Measurements from ENCODE around the gene MIOX.

The MIOX gene

GRCh38 chr22:50474710-50475651 is 11.7 kb upstream of the MIOX start, which contains the start of gene SBF1:
TSS of gene SBF1 (minus strand) at chr22:50475035. CDS start at chr22:50474840, 195 bp downstream.
- DNase-seq: peak; percentile 92

DNA sequence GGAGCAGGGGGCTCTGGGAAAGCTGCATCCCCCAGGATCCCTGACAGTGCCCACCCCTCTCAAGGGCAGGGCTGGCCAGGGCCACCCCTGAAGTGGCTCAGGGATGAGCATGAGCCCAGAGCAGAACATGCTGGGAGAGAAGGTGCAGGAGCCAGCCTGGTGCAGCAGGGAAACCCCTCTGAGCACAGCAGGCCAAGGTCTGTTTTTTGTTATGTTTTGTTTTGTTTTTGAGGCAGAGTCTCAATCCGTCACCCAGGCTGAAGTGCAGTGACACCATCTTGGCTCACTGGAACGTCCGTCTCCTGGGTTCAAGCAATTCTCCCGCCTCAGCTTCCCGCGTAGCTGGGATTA is 11.0 kb upstream of the MIOX start:
- no peak for DNase-seq

DNA sequence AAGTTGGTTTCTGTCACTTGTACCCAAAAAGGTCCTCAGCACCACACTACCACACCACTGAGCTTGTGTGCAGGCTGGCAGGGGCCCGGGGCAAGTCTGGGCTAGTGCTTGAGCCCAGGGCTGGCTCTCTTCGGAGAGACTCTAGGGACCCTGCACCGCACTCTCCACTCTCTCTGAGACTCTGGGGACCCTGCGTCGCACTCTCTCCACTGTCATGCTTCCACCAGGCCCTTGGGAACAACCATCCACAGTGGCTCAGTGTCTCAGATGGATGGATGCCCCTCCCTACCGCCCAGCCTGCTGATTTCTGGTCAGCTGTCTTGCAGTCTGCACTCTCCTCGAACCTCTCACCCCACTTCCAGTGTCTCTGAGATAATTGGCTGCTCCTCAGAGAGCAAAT is 9.8 kb upstream of the MIOX start:
- no peak for DNase-seq

- DNase-seq: no peak
Observed at GRCh38 chr22:50477923-50478322, 8.7 kb upstream of the MIOX start.

- no peak for DNase-seq
Observed at GRCh38 chr22:50479721-50480120, 6.9 kb upstream of the MIOX start.

- DNase-seq: no peak
Observed at GRCh38 chr22:50481045-50481439, 5.6 kb upstream of the MIOX start.

GRCh38 chr22:50481440-50482106 is 5.1 kb upstream of the MIOX start, which contains the start of gene ADM2:
TSS of gene ADM2 (plus strand) at chr22:50481543. CDS start at chr22:50481848, 305 bp downstream.
- peak; percentile 72 for DNase-seq

DNA sequence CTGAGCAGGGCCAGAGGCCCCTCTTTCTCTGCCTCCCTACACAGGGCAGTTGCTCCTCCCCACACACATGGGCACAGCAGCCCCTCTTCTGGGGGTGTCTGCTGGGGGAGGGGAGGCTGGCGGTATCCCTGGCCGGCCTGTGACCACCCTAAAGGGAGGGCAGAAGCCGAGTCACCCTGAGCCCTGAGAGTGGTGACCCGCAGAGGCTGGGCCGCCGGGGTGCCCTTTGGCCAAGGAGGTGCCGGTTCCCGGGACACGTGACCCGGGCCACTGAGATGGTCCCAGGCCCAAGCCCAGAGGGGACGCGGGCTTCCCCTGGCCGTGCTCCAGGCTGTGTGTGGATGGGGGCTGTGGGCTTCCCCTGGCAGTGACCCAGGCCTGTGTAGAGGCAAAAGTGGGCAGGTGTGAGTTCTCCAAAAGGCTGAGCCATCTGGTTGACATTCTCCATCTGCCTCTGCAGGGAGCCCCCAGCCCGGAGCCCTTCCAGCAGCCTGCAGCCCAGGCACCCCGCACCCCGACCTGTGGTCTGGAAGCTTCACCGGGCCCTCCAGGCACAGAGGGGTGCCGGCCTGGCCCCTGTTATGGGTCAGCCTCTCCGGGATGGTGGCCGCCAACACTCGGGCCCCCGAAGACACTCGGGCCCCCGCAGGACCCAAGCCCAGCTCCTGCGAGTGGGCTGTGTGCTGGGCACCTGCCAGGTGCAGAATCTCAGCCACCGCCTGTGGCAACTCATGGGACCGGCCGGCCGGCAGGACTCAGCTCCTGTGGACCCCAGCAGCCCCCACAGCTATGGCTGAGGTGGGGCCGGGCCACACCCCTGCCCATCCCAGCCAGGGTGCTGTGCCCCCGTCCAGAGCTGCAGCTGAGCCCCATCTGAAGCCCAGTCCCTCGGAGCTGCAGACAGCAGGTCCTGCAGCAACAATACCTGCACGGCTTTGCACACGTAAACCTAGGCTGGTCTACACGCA is 4.3 kb upstream of the MIOX start:
- no peak for DNase-seq

DNA sequence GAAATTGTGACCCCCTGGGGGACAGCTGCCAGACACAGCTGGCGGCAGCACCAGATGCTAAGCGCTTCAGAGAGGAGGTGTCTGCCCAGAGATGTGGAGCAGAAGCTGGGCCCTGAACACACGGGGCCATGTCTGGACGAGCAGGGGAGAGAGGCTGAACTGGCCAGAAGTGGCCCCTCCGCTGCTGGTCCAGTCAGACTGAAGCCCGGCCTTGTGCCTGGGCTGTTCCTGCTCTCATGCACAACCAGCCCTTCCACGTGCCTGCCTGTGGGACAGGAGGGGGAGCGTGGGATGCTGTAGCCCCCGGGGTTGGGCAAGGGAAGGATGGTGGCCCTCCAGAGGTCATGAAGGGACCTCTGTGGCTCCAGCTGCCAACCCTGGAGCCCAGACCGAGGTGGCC is 3.6 kb upstream of the MIOX start:
- no peak for DNase-seq

DNA sequence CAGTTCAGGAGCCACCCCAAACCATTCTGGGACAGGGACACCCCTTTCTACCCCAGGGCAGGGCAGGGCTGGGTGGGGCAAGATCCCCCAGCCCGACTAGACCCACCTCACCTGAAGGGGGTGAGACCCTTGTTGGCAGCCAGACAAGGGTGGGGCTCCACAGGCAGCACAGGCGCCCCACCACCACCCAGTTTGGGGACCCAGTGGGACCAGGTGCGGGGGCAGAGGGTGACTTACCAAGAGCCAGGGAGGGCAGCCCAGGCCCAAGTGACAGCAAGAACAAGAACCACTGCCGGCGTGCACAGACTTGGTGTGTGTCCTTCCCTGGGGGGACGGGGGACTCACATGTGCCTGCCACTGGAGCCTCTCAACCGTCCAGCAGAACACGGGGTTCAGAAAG is 3.1 kb upstream of the MIOX start:
- DNase-seq: no peak

- DNase-seq: no peak
Observed at GRCh38 chr22:50483977-50484853, 2.4 kb upstream of the MIOX start.

- no peak for DNase-seq
Observed at GRCh38 chr22:50485221-50486131, 1.2 kb upstream of the MIOX start.

- no peak for DNase-seq
Observed at GRCh38 chr22:50487290-50488005, 789 bp downstream of the MIOX start.

GRCh38 chr22:50488006-50488677 is 1.5 kb downstream of the MIOX start:
- DNase-seq: no peak

DNA sequence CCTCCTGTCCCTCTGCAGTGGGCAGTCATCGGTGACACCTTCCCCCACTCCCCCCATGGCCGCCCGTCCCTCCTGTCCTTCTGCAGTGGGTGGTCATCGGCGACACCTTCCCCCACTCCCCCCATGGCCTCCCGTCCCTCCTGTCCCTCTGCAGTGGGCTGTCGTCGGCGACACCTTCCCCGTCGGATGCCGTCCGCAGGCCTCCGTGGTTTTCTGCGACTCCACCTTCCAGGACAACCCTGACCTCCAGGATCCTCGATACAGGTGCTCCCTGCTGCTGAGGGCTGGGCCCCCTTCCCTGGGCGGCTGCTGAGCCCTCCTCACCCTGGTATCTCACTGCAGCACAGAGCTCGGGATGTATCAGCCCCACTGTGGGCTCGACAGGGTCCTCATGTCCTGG is 2.2 kb downstream of the MIOX start:
- DNase-seq: no peak

GRCh38 chr22:50489363-50490243 is 2.9 kb downstream of the MIOX start:
- no peak for DNase-seq

DNA sequence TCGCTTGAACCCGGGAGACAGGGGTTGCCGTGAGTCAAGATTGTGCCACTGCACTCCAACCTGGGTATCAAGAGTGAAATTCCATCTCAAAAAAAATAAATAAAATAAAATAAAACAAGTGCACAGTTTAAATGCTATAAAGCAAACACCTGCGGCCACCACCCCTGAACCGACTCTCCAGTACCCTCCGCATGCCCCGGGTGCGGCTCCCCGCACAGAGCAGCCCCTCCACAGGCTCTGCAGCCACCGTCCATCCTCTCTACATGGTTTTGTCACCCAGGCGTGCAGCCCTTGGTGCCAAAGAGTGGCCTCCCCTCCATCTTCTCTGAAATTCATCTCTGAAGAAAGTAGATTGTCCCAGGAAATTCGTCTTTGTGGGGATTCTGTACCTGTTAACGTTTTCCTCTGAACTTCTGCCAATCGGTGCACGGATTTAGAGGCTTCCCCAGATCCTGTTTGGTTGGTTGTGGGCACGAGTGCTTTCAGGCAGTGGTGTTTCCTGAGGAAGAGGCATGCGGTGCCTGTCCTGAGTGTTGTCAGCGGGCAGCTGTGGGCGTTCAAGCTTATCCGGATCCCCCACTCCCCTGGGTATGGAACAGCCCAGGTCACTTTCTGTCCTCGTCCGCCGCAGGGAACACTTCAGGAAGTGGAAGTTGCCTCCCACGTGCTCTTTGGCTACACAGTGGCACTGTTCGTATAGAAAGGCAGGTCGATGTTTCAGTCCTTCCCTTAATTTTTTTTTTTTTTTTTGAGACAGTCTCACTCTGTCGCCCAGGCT is 4.1 kb downstream of the MIOX start:
- no peak for DNase-seq

- DNase-seq: no peak
Observed at GRCh38 chr22:50497093-50497492, 10.4 kb downstream of the MIOX start.

Data from activated naive CD4-positive, alpha-beta T cell treated with Interleukin-2 at 50 U/mL for 16 hours (primary cell).